COR-L47 (cell line): ENCODE results near the gene CFAP126.
"Not testable (repeated sequence)": the region's sequence is repeated elsewhere in the genome, so short reads cannot be mapped to it uniquely, and the experiment has no call there.

Experiments
- DNase-seq: peaks from one replicate; lab custom pipeline; 2025; lab: John Stamatoyannopoulos, UW

CFAP126 gene

GRCh38 chr1:161381707-161382106, 14.0 kb upstream of the CFAP126 start:
- no peak for DNase-seq

DNA sequence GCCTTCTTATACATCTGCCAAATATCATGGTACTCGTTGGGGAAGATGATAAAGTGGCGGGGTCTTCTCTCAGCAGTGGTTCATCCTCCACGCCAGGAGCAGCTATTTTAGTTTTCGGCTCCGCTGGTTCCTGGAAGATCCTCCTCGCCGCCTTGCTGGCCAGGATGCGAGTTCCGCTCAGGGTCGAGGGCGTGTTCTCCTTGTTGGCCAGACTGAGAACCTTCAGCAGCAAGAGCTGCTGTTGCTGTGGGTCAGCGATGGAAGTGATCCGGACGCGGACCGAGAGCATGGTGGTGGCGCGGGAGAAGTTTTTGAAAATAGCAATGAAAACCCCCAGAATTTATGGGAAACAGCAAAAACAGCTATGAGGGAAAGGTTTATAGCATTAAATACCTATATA, 11.4 kb upstream of the CFAP126 start:
- no peak for DNase-seq

GRCh38 chr1:161378014-161378413, 10.3 kb upstream of the CFAP126 start:
- no peak for DNase-seq

- no peak for DNase-seq
Observed at GRCh38 chr1:161374373-161374772, 6.7 kb upstream of the CFAP126 start.

DNA sequence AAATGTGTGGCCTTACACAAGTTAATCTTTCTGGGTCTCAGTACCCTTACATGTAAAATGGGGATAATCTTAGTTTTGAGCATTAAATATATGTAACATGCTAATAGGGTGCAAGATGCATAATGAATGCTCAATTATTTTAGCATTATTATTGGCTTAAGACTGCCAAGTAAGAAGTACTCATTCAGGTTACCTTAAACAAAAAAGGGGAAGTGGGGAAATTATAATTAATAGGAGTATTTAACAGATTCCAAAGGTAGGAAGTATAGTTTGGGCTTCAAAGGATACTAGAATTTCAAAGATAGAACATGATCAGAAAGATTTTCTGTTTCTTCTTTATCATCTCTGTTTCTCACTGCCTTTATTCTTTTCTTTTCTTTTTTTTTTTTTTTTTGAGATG, 5.8 kb upstream of the CFAP126 start:
- DNase-seq: no peak

DNA sequence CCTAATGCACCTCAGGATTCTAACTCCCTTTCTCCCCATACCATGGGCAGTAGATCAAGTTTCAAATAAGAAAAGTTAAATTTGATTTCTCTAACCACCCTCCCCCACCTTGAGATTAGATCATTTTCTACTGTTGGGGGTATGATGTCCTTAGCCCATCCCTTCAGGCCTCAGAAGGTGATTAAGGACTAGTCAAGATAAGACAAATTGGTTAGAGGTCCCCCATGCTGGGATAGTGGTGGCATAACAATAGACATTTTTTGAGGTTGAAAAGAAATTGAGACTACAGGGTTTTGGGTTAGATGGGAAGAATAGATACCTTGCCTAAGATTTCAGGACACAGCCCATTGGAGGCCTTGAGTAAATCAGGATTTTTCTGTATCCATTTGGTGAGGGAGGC, 2.5 kb downstream of the CFAP126 start:
- no peak for DNase-seq

GRCh38 chr1:161364332-161364731, 3.3 kb downstream of the CFAP126 start:
- DNase-seq: no peak

GRCh38 chr1:161359291-161359690, 8.4 kb downstream of the CFAP126 start:
- DNase-seq: no peak

DNA sequence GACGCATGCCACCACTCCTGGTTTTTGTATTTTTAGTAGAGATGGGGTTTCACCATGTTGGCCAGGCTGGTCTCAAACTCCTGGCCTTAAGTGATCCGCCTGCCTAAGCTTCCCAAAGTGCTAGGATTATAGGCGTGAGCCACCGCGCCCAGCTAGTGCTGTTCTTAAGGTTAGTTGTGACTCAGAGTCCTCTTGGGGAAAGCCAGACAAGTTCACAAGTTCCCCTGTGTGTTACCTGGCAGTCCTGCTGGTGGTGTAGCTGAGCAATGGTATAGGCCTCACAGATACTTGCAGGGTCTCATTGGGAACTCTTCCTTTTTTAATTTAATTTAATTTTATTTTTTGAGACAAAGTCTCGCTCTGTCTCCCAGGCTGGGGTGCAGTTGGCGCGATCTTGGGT, 10.6 kb downstream of the CFAP126 start:
- DNase-seq: no peak

DNA sequence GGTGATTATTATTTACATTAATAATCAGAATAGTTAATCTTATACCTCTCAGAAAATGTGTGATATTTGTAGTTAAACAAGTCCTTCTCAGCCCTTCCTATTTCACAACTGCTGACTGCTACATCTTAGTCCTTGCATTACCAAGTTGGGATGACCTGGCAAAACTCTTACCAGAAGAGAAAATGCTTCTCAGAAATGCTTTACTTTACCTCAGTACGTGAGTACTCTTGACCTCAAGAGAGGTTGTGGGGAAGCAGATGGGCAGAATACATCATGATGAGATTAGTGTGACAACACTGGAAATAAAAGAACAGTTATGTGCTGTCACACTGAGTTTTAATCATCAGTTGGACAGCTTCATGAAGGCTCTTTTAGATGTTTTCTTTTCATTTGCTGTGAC, 16.2 kb downstream of the CFAP126 start:
- no peak for DNase-seq

GRCh38 chr1:161350671-161351070, 17.0 kb downstream of the CFAP126 start:
- DNase-seq: no peak

- no peak for DNase-seq
Observed at GRCh38 chr1:161342821-161343220, 24.9 kb downstream of the CFAP126 start.

- DNase-seq: no peak
Observed at GRCh38 chr1:161342177-161342576, 25.5 kb downstream of the CFAP126 start.

DNA sequence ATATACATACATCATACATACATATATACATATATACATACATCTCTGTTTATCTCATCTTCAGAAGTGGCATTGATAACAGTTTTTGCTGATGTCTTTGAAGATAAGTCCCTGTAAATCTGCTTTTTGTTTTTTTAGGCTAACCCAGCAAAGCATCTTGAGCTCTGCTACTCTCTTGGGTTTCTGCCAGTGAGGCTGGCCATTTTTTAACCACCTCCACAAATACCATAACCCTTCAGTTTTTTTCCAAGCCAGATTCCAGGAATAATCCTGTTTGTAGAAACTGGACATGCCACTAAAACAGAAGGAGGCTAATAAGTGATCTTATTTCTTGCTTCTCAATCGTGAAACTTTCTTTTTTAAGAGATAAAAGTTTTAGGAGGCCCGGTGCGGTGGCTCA, 31.9 kb downstream of the CFAP126 start:
- DNase-seq: no peak

DNA sequence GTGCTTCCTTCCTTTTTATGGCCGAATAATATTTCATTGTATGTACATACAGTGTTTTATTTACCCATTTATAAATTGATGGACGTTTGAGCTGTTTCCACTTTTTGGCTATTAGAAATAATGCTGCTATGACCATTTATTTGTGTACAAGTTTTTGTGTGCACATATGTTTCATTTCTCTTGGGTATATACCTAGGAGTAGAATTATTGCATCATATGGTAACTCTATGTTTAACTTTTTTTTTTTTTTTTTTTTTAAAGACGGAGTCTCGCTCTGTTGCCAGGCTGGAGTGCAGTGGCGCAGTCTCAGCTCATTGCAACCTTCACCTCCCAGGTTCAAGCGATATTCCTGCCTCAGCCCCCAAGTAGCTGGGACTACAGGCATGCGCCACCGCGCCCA, 34.5 kb downstream of the CFAP126 start:
- no peak for DNase-seq

DNA sequence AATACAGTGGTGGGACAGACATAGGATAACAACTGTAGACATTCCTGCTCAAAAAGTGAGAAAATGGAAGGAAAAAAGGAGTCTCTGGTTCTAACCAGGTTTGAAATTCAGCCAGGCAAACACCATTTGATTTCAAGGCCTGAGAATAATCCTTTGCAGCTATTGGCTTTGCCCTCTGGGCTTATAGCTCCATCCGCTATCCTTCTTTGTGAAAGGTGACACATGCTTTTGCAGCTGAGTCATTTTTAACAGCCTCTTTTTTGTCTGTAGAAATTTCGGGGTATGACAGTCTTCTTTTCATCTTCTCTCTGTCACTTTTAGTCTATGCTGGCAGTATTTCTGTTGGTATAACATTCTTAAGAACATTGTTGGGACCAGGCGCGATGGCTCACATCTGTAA, 37.3 kb downstream of the CFAP126 start:
- no peak for DNase-seq

DNA sequence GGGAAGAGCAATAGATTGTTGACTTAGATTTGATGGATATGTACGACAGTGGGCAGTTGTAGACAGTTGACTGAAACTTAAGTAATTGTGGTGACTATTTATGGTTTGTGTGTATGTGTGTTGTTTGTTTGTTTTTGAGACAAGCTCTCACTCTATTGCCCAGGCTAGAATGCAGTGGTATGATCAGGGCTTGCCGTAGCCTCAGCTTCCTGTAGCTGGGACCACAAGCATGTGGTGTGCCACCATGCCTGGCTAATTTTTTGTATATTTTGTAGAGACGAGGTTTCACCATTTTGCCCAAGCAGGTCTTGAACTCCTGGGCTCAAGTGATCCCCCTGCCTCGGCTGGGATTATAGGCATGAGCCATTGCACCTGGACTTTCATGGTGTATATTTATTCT, 43.7 kb downstream of the CFAP126 start:
- no peak for DNase-seq

GRCh38 chr1:161315841-161316674, 51.6 kb downstream of the CFAP126 start:
- not testable (repeated sequence) for DNase-seq
